HG03378 (cell line): ENCODE measurements around the gene RBM44.
"Not testable (repeated sequence)": the region's sequence is repeated elsewhere in the genome, so short reads cannot be mapped to it uniquely, and the experiment has no call there.

Experiments
- ATAC-seq: cut with Tn5 transposase; IDR thresholded peaks from one replicate; pipeline ENCODE4 v1.9.1; 2021; ENCODE audit warnings: mild to moderate bottlenecking, moderate library complexity; ENCODE audit not compliant: unreplicated experiment

The RBM44 gene

GRCh38 chr2:237798236-237799059 lies at the start of gene RBM44:
TSS of gene RBM44 (plus strand) at chr2:237798779. CDS start at chr2:237813610, 14,831 bp downstream.
- no peak for ATAC-seq

GRCh38 chr2:237749002-237749401 lies 49.6 kb upstream of the RBM44 start:
- ATAC-seq, result no peak

GRCh38 chr2:237749961-237750360 lies 48.6 kb upstream of the RBM44 start:
- no peak for ATAC-seq

- not testable (repeated sequence) for ATAC-seq
These were observed 48.1 kb upstream of the RBM44 start for GRCh38 chr2:237750441-237750840.

GRCh38 chr2:237752761-237753165 lies 45.8 kb upstream of the RBM44 start:
- peak; percentile 91 for ATAC-seq

GRCh38 chr2:237754182-237754581 lies 44.4 kb upstream of the RBM44 start:
- ATAC-seq, result no peak

- no peak for ATAC-seq
These were observed 43.8 kb upstream of the RBM44 start for GRCh38 chr2:237754626-237755248.

- ATAC-seq, result no peak
These were observed 41.0 kb upstream of the RBM44 start for GRCh38 chr2:237757616-237758015.

- ATAC-seq, result no peak
These were observed 40.4 kb upstream of the RBM44 start for GRCh38 chr2:237758185-237758584.

- no peak for ATAC-seq
These were observed 39.4 kb upstream of the RBM44 start for GRCh38 chr2:237759176-237759575.

GRCh38 chr2:237760506-237761502 lies 37.8 kb upstream of the RBM44 start:
- ATAC-seq, result no peak

- ATAC-seq, result not testable (repeated sequence)
These were observed 36.0 kb upstream of the RBM44 start for GRCh38 chr2:237762291-237763182.

GRCh38 chr2:237763812-237764211 lies 34.8 kb upstream of the RBM44 start:
- no peak for ATAC-seq

- ATAC-seq, result not testable (repeated sequence)
These were observed 33.5 kb upstream of the RBM44 start for GRCh38 chr2:237765122-237765521.

- no peak for ATAC-seq
These were observed 32.7 kb upstream of the RBM44 start for GRCh38 chr2:237765875-237766274.

GRCh38 chr2:237766340-237766739 lies 32.2 kb upstream of the RBM44 start:
- no peak for ATAC-seq

GRCh38 chr2:237772513-237772912 lies 26.1 kb upstream of the RBM44 start:
- ATAC-seq, result no peak

- ATAC-seq, result no peak
These were observed 24.8 kb upstream of the RBM44 start for GRCh38 chr2:237773826-237774225.

- no peak for ATAC-seq
These were observed 23.6 kb upstream of the RBM44 start for GRCh38 chr2:237774811-237775553.
